Thoracic aorta (tissue), 2 donors: ENCODE data around the gene CACNA1E. TPM values are rescaled to one million over a fixed set of nuclear protein-coding genes. Genes with fewer than 3 reads are reported as not detected.

ENCODE experiments used
- ATAC-seq: fragments of 150-250 bp; one replicate; pipeline ENCODE4 v1.8.0; 2017; ENCODE audit warnings: low read depth; ENCODE audit not compliant: insufficient number of reproducible peaks, low FRiP score
- DNase-seq: peaks from one replicate; pipeline ENCODE4 v3.0.0-alpha.2; 2020; ENCODE audit warnings: low spot score
- H3K27ac ChIP-seq, 2 donors: fragments of 200-600 bp; sonication (generic); 1 replicate in 1 of 2; 2 replicates in 1 of 2; pipeline ENCODE4 v1.5.1; 2016; ENCODE audit warnings: mild to moderate bottlenecking in 2 of 2, moderate library complexity in 2 of 2
- H3K27me3 ChIP-seq: fragments of 200-600 bp; sonication (generic); replicated peaks from 2 replicates; pipeline ENCODE4 v1.6.0; 2016; ENCODE audit warnings: mild to moderate bottlenecking; ENCODE audit not compliant: insufficient read depth
- H3K36me3 ChIP-seq: fragments of 200-600 bp; sonication (generic); one replicate; pipeline ENCODE4 v1.5.1; 2016
- H3K4me1 ChIP-seq, 2 donors: fragments of 200-600 bp; sonication (generic); 1 replicate in 1 of 2; 2 replicates in 1 of 2; pipeline versions ENCODE4 v1.5.1 to v1.6.0; 2016; ENCODE audit warnings: low read depth in 2 of 2, mild to moderate bottlenecking in 1 of 2; ENCODE audit not compliant: control insufficient read depth in 1 of 2
- H3K4me3 ChIP-seq: fragments of 200-600 bp; sonication (generic); 2 replicates; pipeline ENCODE4 v1.5.1; 2016; ENCODE audit warnings: mild to moderate bottlenecking
- H3K9me3 ChIP-seq: fragments of 200-600 bp; sonication (generic); 2 replicates; pipeline ENCODE4 v1.5.1; 2016
- CTCF ChIP-seq: fragments of 200-600 bp; sonication (generic); IDR thresholded peaks from one replicate; pipeline ENCODE4 v1.5.1; 2019; ENCODE audit warnings: antibody characterized with exemption
- total RNA-seq, 2 donors: library from RNA; depleted of rRNA; stranded (reverse); fragments of >200 nt; gene quantifications; one replicate each; pipeline versions ENCODE4 v1.1.0 to v1.2.3, GENCODE V29; 2016

Gene CACNA1E
- total RNA-seq, 2 donors from 2014 or later = not detected

GRCh38 chr1:181748013-181748412 lies 264.7 kb downstream of the CACNA1E start:
- TF ChIP-seq CTCF = no peak
- no peak for ATAC-seq
- Histone ChIP-seq H3K27me3 (no peaks in the 10 kb centered on the region), H3K4me1 (peaks cover 9 to 17% of the 10 kb centered on the region in 2 donors), H3K9me3 (no peaks in the 10 kb centered on the region), H3K27ac (no peak overlapping the region), H3K4me3 (no peak overlapping the region), H3K36me3 (no peaks in the 10 kb centered on the region)
- DNase-seq = no peak

- no peak for TF ChIP-seq CTCF
- no peaks in the 10 kb centered on the region for H3K9me3 ChIP-seq
- H3K4me3 ChIP-seq = no peak overlapping the region
- H3K27me3 ChIP-seq = no peaks in the 10 kb centered on the region
- no peaks in the 10 kb centered on the region for H3K36me3 ChIP-seq
- no peaks in the 10 kb centered on the region for H3K4me1 ChIP-seq
- H3K27ac ChIP-seq = no peak overlapping the region
- ATAC-seq (no peak), DNase-seq (no peak)
These were observed 270.8 kb downstream of the CACNA1E start for GRCh38 chr1:181754103-181754502.

- TF ChIP-seq CTCF = no peak
- DNase-seq (no peak), ATAC-seq (no peak)
- H3K27me3 ChIP-seq = no peaks in the 10 kb centered on the region
- no peak overlapping the region for H3K4me3 ChIP-seq
- H3K4me1 ChIP-seq = no peaks in the 10 kb centered on the region
- no peaks in the 10 kb centered on the region for H3K36me3 ChIP-seq
- H3K27ac ChIP-seq = no peak overlapping the region
- no peaks in the 10 kb centered on the region for H3K9me3 ChIP-seq
These were observed 276.2 kb downstream of the CACNA1E start for GRCh38 chr1:181759481-181759880.

GRCh38 chr1:181763736-181764135 lies 280.4 kb downstream of the CACNA1E start:
- Histone ChIP-seq H3K27me3 (no peaks in the 10 kb centered on the region), H3K36me3 (no peaks in the 10 kb centered on the region), H3K4me1 (no peaks in the 10 kb centered on the region), H3K9me3 (no peaks in the 10 kb centered on the region), H3K4me3 (no peak overlapping the region), H3K27ac (no peak overlapping the region)
- no peak for TF ChIP-seq CTCF
- no peak for ATAC-seq
- DNase-seq = no peak

- no peaks in the 10 kb centered on the region for H3K27me3 ChIP-seq
- ATAC-seq = no peak
These were observed 282.2 kb downstream of the CACNA1E start for GRCh38 chr1:181765451-181766026.

More at GRCh38 chr1:181765451-181766026, 282.2 kb downstream of the CACNA1E start:
- DNase-seq = no peak
- Histone ChIP-seq H3K4me1 (no peaks in the 10 kb centered on the region), H3K36me3 (no peaks in the 10 kb centered on the region), H3K9me3 (no peaks in the 10 kb centered on the region), H3K27ac (no peak overlapping the region), H3K4me3 (no peak overlapping the region)
- TF ChIP-seq CTCF = no peak
